ENCODE data around the gene PTTG1. TPM values are rescaled to one million over a fixed set of nuclear protein-coding genes. Genes with fewer than 3 reads are reported as not detected.

Gene PTTG1
- total RNA-seq, 1 donor from 2014 or later, result 1.6 TPM

Small RNA genes lying within 50 kb of the gene (microRNA-seq; reads per million reads assigned to microRNA genes)
- not detected for gene MIR3142

Other genes starting within 250 kb of the PTTG1 start
- gene FABP6, start 192.3 kb upstream of the PTTG1 start, total RNA-seq, result 3.4 TPM
- gene CCNJL, start 109.3 kb upstream of the PTTG1 start, total RNA-seq, result 6.8 TPM
- gene C1QTNF2, start 51.2 kb upstream of the PTTG1 start, total RNA-seq, result 1.6 TPM
- 3.8 TPM for gene FAM200C, start 21.8 kb upstream of the PTTG1 start, total RNA-seq
- 50.1 TPM for gene SLU7, start 2.8 kb upstream of the PTTG1 start, total RNA-seq

Data from Right ventricle myocardium superior (tissue), 1 donor.